Astrocyte (in vitro differentiated cells and primary cell): Measurements from ENCODE around the gene FUZ.

Source experiments
- EZH2 ChIP-seq: IDR thresholded peaks from 2 replicates; pipeline ENCODE4 v1.6.1; 2012; ENCODE audit warnings: mild to moderate bottlenecking, low read length, inconsistent platforms; ENCODE audit not compliant: insufficient read depth
- TF ChIP-seq, protein P1 (sequence below): IDR thresholded peaks from 2 replicates; pipeline ENCODE4 v1.5.1; 2011; ENCODE audit warnings: low read depth, mild to moderate bottlenecking, inconsistent platforms, low read length, moderate library complexity; ENCODE audit not compliant: insufficient read depth

DNA sequence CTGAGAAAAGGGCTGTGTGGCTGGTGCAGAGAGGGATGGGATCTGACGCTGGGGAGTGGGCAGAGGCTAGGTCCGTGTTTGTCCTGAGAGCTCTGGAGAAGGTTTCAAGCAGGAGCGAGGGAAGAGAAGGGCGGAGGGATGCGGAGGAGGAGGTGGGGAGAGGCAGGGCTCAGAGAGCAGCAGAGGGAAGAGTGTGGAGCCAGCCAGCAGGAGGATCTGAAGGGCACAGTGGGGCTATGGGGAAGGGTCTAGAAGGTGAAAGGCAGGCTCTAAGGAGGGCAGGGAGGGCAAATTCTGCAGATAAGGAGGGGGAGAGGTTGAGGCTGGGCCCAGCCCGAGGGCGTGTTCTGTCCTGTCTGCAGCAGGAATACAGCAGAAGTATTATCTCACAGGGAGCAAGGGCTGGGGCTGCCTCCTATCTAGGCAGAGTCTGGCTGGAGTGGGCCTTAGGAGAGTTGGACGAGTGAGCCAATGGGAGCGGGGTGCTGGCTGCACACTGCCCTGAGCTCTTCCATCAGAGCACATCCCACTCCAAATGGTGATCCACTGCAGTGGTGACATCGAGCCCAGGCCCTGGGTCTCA is 40.2 kb downstream of the FUZ start:
- TF ChIP-seq, protein P1, sequence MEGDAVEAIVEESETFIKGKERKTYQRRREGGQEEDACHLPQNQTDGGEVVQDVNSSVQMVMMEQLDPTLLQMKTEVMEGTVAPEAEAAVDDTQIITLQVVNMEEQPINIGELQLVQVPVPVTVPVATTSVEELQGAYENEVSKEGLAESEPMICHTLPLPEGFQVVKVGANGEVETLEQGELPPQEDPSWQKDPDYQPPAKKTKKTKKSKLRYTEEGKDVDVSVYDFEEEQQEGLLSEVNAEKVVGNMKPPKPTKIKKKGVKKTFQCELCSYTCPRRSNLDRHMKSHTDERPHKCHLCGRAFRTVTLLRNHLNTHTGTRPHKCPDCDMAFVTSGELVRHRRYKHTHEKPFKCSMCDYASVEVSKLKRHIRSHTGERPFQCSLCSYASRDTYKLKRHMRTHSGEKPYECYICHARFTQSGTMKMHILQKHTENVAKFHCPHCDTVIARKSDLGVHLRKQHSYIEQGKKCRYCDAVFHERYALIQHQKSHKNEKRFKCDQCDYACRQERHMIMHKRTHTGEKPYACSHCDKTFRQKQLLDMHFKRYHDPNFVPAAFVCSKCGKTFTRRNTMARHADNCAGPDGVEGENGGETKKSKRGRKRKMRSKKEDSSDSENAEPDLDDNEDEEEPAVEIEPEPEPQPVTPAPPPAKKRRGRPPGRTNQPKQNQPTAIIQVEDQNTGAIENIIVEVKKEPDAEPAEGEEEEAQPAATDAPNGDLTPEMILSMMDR, result no peak
- no peak for TF ChIP-seq EZH2
